ENCODE measurements around the gene GNG3. TPM values are rescaled to one million over a fixed set of nuclear protein-coding genes. Genes with fewer than 3 reads are reported as not detected.

The GNG3 gene
- total RNA-seq, 2 donors from 2014 or later: not detected

- no peak for DNase-seq (ENCODE audit: low spot score)
- intact Hi-C loops (cut with DNase I): loop anchor here (5.0 kb wide), 1 partner anchor 37 kb away; the partner anchor contains the start of gene POLR2G
- no peaks in the 10 kb centered on the region for H3K9me3 ChIP-seq
- no peaks in the 10 kb centered on the region for H3K27me3 ChIP-seq (replicated peaks; ENCODE audit: insufficient read depth)
- peaks cover 9% of the 10 kb centered on the region for H3K4me1 ChIP-seq (replicated peaks)
- peaks cover 0 to 20% of the 10 kb centered on the region in 2 donors for H3K36me3 ChIP-seq
- peak overlapping the region; percentile 79 to 90 for H3K4me3 ChIP-seq
- TF ChIP-seq POLR2A (IDR thresholded peaks at IDR 0.05) (no peak), CTCF (IDR thresholded peaks at IDR 0.05) (no peak), POLR2AphosphoS5 (IDR thresholded peaks at IDR 0.05) (no peak)
- H3K27ac ChIP-seq: peak overlapping the region; percentile 89 to 97
- 2% methylated on average over 7 of the region's 7 CpGs for WGBS
Measured at GRCh38 chr11:62725646-62726045, 18.2 kb downstream of the GNG3 start.

- no peak for TF ChIP-seq POLR2AphosphoS5 (IDR thresholded peaks at IDR 0.05)
- no peak for TF ChIP-seq POLR2A (IDR thresholded peaks at IDR 0.05)
- TF ChIP-seq CTCF (IDR thresholded peaks at IDR 0.05): no peak
- H3K27me3 ChIP-seq (replicated peaks; ENCODE audit: insufficient read depth): no peaks in the 10 kb centered on the region
- intact Hi-C loops (cut with DNase I): loop anchor here (5.0 kb wide), 1 partner anchor 36 kb away; the partner anchor contains the start of gene POLR2G
- peak; percentile 21 for DNase-seq (ENCODE audit: low spot score)
- 0% methylated on average over 49 of the region's 51 CpGs for WGBS
- peak overlapping the region; percentile 89 to 97 for H3K27ac ChIP-seq
- H3K4me3 ChIP-seq: peak overlapping the region; percentile 79 to 90
- no peaks in the 10 kb centered on the region for H3K9me3 ChIP-seq
- H3K36me3 ChIP-seq: peaks cover 0 to 14% of the 10 kb centered on the region in 2 donors
- peaks cover 9% of the 10 kb centered on the region for H3K4me1 ChIP-seq (replicated peaks)
Measured at GRCh38 chr11:62726156-62726914, 18.9 kb downstream of the GNG3 start.

- WGBS: under 1% methylated on average over 37 of the region's 37 CpGs
- intact Hi-C loops (cut with DNase I): loop anchor here (5.0 kb wide), 1 partner anchor 35 kb away; the partner anchor contains the start of gene POLR2G
- Histone ChIP-seq H3K27ac (peak overlapping the region; percentile 89 to 97), H3K36me3 (peaks cover 0 to 9% of the 10 kb centered on the region in 2 donors), H3K9me3 (no peaks in the 10 kb centered on the region), H3K4me3 (peak overlapping the region; percentile 79 to 90), H3K27me3 (replicated peaks; ENCODE audit: insufficient read depth) (no peaks in the 10 kb centered on the region), H3K4me1 (replicated peaks) (peaks cover 9% of the 10 kb centered on the region)
- no peak for DNase-seq (ENCODE audit: low spot score)
- TF ChIP-seq CTCF (IDR thresholded peaks at IDR 0.05) (no peak), POLR2A (IDR thresholded peaks at IDR 0.05) (no peak), POLR2AphosphoS5 (IDR thresholded peaks at IDR 0.05) (no peak)
Measured at GRCh38 chr11:62726915-62727164, 19.4 kb downstream of the GNG3 start.

GRCh38 chr11:62727165-62727871 is 19.8 kb downstream of the GNG3 start, which contains the start of gene HNRNPUL2:
Gene HNRNPUL2 (minus strand): TSS chr11:62727457. CDS start chr11:62727156, 301 bp downstream.
- Histone ChIP-seq H3K9me3 (no peaks in the 10 kb centered on the region), H3K27me3 (replicated peaks; ENCODE audit: insufficient read depth) (no peaks in the 10 kb centered on the region), H3K36me3 (peaks cover 0 to 5% of the 10 kb centered on the region in 2 donors), H3K27ac (peak within 1 kb of the TSS; percentile 89 to 97), H3K4me3 (peak within 1 kb of the TSS; percentile 79 to 90), H3K4me1 (replicated peaks) (peaks cover 9% of the 10 kb centered on the region)
- WGBS: under 1% methylated on average over 70 of the region's 72 CpGs
- DNase-seq (ENCODE audit: low spot score): peak; percentile 97
- TF ChIP-seq POLR2A (IDR thresholded peaks at IDR 0.05) (peak; percentile 93), POLR2AphosphoS5 (IDR thresholded peaks at IDR 0.05) (peak; percentile 95), CTCF (IDR thresholded peaks at IDR 0.05) (peak in 2 of 4 experiments; percentile 28 to 40)
- intact Hi-C loops (cut with DNase I): loop anchor here (5.0 kb wide), 1 partner anchor 35 kb away; the partner anchor contains the start of gene POLR2G

Measured in prostate gland (tissue), 2 donors.